Stimulated activated CD8-positive, alpha-beta memory T cell treated with anti-CD3 and anti-CD28 coated beads, Interleukin-2, amount 100 ng/mL, for 48 hours (primary cell): ENCODE data around the gene GET3.
"Not testable (repeated sequence)": the region's sequence is repeated elsewhere in the genome, so short reads cannot be mapped to it uniquely, and the experiment has no call there.

Experiments
- DNase-seq, 2 donors: peaks; one replicate each; pipeline ENCODE4 v3.0.0-alpha.2; 2020; ENCODE audit warnings: low read depth in 2 of 2

The GET3 gene

DNA sequence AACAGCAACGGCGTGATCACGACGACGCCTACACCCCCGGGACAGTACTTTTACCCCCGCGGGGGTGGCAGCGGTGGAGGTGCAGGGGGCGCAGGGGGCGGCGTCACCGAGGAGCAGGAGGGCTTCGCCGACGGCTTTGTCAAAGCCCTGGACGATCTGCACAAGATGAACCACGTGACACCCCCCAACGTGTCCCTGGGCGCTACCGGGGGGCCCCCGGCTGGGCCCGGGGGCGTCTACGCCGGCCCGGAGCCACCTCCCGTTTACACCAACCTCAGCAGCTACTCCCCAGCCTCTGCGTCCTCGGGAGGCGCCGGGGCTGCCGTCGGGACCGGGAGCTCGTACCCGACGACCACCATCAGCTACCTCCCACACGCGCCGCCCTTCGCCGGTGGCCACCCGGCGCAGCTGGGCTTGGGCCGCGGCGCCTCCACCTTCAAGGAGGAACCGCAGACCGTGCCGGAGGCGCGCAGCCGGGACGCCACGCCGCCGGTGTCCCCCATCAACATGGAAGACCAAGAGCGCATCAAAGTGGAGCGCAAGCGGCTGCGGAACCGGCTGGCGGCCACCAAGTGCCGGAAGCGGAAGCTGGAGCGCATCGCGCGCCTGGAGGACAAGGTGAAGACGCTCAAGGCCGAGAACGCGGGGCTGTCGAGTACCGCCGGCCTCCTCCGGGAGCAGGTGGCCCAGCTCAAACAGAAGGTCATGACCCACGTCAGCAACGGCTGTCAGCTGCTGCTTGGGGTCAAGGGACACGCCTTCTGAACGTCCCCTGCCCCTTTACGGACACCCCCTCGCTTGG, 55.0 kb downstream of the GET3 start:
- peak; percentile 53 to 59 for DNase-seq

- DNase-seq: no peak
Measured at GRCh38 chr19:12792853-12793289, 55.6 kb downstream of the GET3 start.

DNA sequence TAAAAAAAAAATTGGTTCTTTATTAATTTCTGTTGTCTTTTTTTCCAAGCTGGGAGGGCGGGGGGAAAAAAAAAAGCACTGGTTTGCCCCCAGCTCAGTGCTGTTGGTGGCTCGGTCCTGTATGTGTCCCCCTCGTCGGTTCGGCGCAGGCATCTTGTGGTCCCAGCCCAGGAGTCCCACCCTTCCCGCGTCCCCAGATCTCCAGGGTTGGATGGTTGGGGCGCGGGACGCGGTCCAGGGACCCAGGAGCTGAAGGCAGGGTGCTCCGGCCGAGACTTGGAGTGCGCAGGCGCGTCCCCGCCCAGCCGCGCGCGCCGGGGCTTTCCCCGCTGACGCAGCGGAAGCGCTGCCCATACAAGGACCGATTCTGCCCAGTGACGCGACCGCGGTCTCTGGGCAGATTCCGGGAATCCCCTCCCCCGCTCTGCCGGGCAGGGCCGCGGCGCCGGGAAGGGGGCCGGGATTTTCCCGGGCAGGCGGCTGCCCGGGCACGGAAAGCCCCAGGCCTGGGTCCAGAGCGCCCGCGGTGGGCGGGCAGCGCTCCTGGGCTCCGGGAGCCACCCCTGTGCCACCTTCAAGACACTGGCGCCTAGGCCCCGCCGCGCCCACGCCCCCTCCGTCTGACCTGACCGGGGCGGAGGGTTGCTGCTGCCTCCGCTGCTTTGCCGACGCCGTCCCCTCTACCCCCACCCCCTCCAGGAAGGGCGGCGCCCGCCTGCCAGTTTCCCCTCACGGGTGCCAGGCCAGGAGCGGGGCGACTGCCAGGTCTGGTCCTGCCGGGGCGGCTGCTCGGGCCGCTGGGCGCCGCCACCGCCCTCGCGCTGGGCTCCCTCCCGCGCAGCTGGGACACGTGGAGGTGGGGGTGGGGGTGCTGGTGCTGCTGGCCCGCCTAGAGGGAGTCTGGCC, 56.2 kb downstream of the GET3 start:
- DNase-seq: peak; percentile 88 to 91

DNA sequence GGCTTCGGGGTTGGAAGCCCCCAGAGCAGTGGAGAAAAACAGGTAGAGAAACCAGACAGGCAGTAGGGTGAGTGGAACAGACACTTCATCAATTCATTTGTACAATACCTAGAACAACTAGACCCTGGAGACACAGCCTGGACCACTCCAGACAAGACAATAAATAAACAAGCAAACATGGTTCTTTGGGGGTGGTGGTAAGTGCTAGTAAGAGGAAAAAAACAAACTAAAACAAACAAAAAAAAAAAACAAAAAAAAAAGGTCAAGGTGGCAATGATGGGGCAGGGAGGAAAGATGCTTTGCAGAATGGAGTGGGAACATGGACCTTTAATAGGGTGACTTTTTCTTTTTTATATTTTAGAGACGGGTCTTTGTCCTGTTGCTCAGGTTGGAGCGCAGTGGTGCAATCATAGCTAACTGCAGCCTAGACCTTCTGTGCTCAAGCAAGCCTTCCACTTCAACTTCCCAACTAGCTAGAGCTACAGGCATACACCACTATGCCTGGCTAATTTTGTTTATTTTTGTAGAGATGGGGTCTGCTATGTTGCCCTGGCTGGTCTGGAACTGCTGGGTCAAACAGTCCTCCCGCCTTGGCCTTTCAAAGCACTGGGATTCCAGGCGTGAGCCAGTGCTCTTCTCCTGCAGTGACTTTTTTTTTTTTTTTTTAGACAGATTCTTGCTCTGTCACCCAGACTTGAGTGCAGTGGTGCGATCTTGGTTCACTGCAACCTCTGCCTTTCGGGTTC, 57.1 kb downstream of the GET3 start:
- no peak for DNase-seq

GRCh38 chr19:12794971-12795381, 57.7 kb downstream of the GET3 start:
- DNase-seq: no peak

DNA sequence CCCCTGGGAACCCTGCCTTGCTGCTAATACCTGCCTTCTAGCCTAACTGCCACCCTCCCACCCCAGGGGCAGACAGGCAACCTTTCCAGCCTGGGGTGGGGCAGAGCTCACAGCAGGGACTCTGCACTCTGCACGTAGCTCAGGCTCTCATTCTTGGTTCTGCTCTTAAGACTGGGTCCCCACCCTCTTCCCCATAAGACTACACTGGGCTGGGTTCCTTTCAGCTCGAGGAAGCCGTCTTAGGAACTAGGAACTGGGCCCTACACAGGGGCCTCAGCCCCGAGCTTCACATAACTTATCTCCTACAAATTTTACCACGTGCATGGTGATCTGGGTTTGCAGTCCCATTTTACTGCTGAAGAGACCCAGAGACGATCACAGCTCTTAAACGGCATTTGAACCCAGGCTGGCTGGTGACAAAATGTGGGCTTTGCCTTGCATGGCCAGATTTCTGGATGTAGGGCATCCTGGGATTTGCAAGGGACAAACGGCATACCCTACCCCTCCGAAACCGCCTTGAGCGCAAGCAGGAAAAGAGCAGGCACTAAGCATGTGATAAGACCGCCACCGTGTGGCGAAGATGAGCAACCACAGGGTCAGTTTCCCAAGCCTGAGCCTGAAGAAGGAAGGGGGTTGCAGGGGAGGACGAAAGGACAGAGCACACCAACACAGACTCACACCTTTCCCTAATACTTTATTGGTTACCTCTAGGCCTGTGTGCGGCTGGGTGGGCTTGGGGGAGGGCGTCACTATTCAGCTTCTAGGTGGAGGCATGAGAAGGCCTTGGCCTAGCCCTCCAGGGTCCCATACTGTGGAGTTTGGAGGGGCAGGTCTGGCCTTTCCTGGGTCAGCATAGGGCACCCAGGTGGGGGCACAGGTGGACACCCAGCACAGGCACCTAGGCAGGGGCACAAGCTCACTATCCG, 59.1 kb downstream of the GET3 start:
- DNase-seq: peak in 1 of 2 donors; percentile 62

- no peak for DNase-seq
Measured at GRCh38 chr19:12797141-12797587, 59.9 kb downstream of the GET3 start.

DNA sequence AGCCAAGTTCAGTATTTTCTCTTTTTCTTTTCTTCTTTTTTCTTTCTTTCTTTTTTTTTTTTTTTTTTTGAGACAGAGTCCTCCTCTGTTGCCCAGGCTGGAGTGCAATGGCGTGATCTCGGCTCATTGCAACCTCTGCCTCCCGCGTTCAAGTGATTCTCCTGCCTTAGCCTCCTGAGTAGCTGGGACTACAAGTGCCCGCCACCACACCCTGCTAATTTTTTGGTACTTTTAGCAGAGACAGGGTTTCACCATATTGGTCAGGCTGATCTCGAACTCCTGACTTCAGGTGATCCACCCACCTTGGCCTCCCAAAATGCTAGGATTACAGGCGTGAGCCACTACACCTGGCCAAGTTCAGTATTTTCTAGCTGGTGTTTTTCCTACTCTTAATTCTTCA, 60.3 kb downstream of the GET3 start:
- not testable (repeated sequence) for DNase-seq
